GM12864 (cell line): ENCODE data around the gene PSIP1.

ENCODE experiments used
- DNase-seq: peaks from one replicate; pipeline ENCODE4 v3.0.0-alpha.2; 2011; ENCODE audit warnings: low read depth
- H3K4me3 ChIP-seq: 2 replicates; pipeline ENCODE4 v1.5.1; 2011; ENCODE audit warnings: mild to moderate bottlenecking, low read depth, low read length, control low read depth
- CTCF ChIP-seq: IDR thresholded peaks from 2 replicates; pipeline ENCODE4 v1.5.1; 2011; ENCODE audit warnings: low read depth, mild to moderate bottlenecking, moderate library complexity, low read length, control low read depth, inconsistent platforms; ENCODE audit errors: missing control alignments

PSIP1 gene

GRCh38 chr9:15422372-15423230 lies 88.2 kb downstream of the PSIP1 start, which contains the start of gene SNAPC3:
Gene SNAPC3, plus strand, starts transcription at chr9:15422876. Its CDS starts 4 bp downstream, at chr9:15422880.
- DNase-seq: peak; percentile 80

GRCh38 chr9:15421990-15422371 lies 88.8 kb downstream of the PSIP1 start:
- DNase-seq: no peak
- TF ChIP-seq CTCF: no peak
- peak overlapping the region; percentile 81 for H3K4me3 ChIP-seq

More at GRCh38 chr9:15422372-15423230, 88.2 kb downstream of the PSIP1 start, which contains the start of gene SNAPC3:
- no peak for TF ChIP-seq CTCF
- H3K4me3 ChIP-seq: peak within 1 kb of the TSS; percentile 81

GRCh38 chr9:15421532-15421931 lies 89.2 kb downstream of the PSIP1 start:
- DNase-seq: no peak
- H3K4me3 ChIP-seq: no peak overlapping the region
- no peak for TF ChIP-seq CTCF

GRCh38 chr9:15420796-15421195 lies 90.0 kb downstream of the PSIP1 start:
- H3K4me3 ChIP-seq: no peak overlapping the region
- no peak for TF ChIP-seq CTCF
- DNase-seq: no peak

GRCh38 chr9:15417626-15418025 lies 93.1 kb downstream of the PSIP1 start:
- no peak for DNase-seq
- H3K4me3 ChIP-seq: no peak overlapping the region
- no peak for TF ChIP-seq CTCF

- TF ChIP-seq CTCF: peak; percentile 46
- no peak for DNase-seq
- no peak overlapping the region for H3K4me3 ChIP-seq
These were observed 93.9 kb downstream of the PSIP1 start for GRCh38 chr9:15416880-15417279.
